ENCODE data around the gene GPHN.

GRCh38 chr14:66649498-66649897 is 141.6 kb downstream of the GPHN start:
- TF ChIP-seq CTCF (IDR thresholded peaks at IDR 0.05) (no peak), POLR2A (IDR thresholded peaks at IDR 0.05) (no peak)

Data from Peyer's patch (tissue), 4 donors.